HCT116 (cell line): ENCODE data around the gene MTM1. TPM values are rescaled to one million over a fixed set of nuclear protein-coding genes. Genes with fewer than 3 reads are reported as not detected.

ENCODE experiments used
- ATAC-seq: fragments of 200-7000 bp; cut with Tn5 transposase; 2 replicates; pipeline ENCODE4 v1.9.1; 2020; ENCODE audit warnings: mild to moderate bottlenecking, moderate library complexity
- BruUV-seq: library from RNA; stranded (reverse); fragments of 400-500 nt; replicated peaks from 2 replicates; lab custom pipeline; 2021; lab: Mats Ljungman, UMichigan
- CTCF ChIA-PET: fragments of 300-600 bp; sonication (Branson Sonifier 250); formaldehyde crosslinking; loops from one replicate; lab custom pipeline; 2021; ENCODE audit warnings: antibody characterized with exemption; lab: Charles Lee
- POLR2A ChIA-PET: fragments of 300-600, 350-600 bp; sonication (Branson Sonifier 250); formaldehyde crosslinking; loops from one replicate; lab custom pipeline; 2021; ENCODE audit warnings: antibody characterized with exemption; lab: Charles Lee
- RAD21 ChIA-PET, 2 experiments: fragments of 300-600 bp; sonication (Branson Sonifier 250); formaldehyde crosslinking; loops; one replicate each; lab custom pipeline; 2023; ENCODE audit warnings: low total read pairs in 2 of 2; ENCODE audit not compliant: uncharacterized antibody in 2 of 2, unreplicated experiment in 2 of 2, low non-redundant PET in 1 of 2; lab: Charles Lee
- DNase-seq: peaks from one replicate; pipeline ENCODE4 v3.0.0-alpha.2; 2010; ENCODE audit warnings: low read depth, low spot score
- H2AFZ ChIP-seq: fragments of 200-600 bp; shearing (Covaris generic), sonication (generic); 2 replicates; pipeline ENCODE4 v1.6.1; 2017; ENCODE audit warnings: low read depth, mixed run types, mixed read lengths, antibody characterized with exemption, low read length; ENCODE audit not compliant: poor library complexity, severe bottlenecking
- H3K27ac ChIP-seq: 2 replicates; pipeline ENCODE4 v1.5.1; 2012; ENCODE audit warnings: low read depth, low read length
- H3K27me3 ChIP-seq: fragments of 200-600 bp; sonication (generic); 2 replicates; pipeline ENCODE4 v1.6.1; 2016; ENCODE audit warnings: mixed run types, low read length, mixed read lengths; ENCODE audit not compliant: insufficient read depth
- H3K36me3 ChIP-seq, 2 experiments: fragments of 200-500 bp in 1 of 2; fragments of 200-600 bp in 1 of 2; sonication (Bioruptor generic) in 1 of 2; sonication (generic) in 1 of 2; 2 replicates each; pipeline versions ENCODE4 v1.5.1 to v1.6.1; 2014 to 2016; ENCODE audit warnings: low read length in 2 of 2, inconsistent platforms in 1 of 2, mixed read lengths in 1 of 2, mixed run types in 1 of 2; ENCODE audit not compliant: insufficient read depth in 2 of 2, control insufficient read depth in 1 of 2
- H3K4me1 ChIP-seq, 2 experiments: fragments of 200-600 bp in 1 of 2; sonication (generic) in 1 of 2; 2 replicates each; pipeline versions ENCODE4 v1.5.1 to v1.6.1; 2012 to 2017; ENCODE audit warnings: low read length in 2 of 2, inconsistent platforms in 1 of 2, mild to moderate bottlenecking in 1 of 2, mixed read lengths in 1 of 2, mixed run types in 1 of 2, moderate library complexity in 1 of 2; ENCODE audit not compliant: insufficient read depth in 2 of 2, control insufficient read depth in 1 of 2
- H3K4me2 ChIP-seq: fragments of 200-600 bp; sonication (generic); 2 replicates; pipeline ENCODE4 v1.6.1; 2017; ENCODE audit warnings: mixed run types, low read length, mixed read lengths
- H3K4me3 ChIP-seq, 2 experiments: fragments of 200-600 bp in 1 of 2; sonication (generic) in 1 of 2; replicated peaks in 1 of 2; 2 replicates each; pipeline ENCODE4 v1.5.1; 2011 to 2016; ENCODE audit warnings: low read length in 2 of 2, control low read depth in 1 of 2, low read depth in 1 of 2, mild to moderate bottlenecking in 1 of 2, mixed read lengths in 1 of 2, mixed run types in 1 of 2
- H3K79me2 ChIP-seq: fragments of 200-600 bp; sonication (generic); 2 replicates; pipeline ENCODE4 v1.6.1; 2017; ENCODE audit warnings: mild to moderate bottlenecking, mixed run types, low read length, moderate library complexity, mixed read lengths; ENCODE audit not compliant: insufficient read depth
- H3K9ac ChIP-seq: fragments of 200-600 bp; sonication (generic); 2 replicates; pipeline ENCODE4 v1.6.1; 2016; ENCODE audit warnings: low read length, mixed read lengths
- H3K9me2 ChIP-seq: fragments of 200-600 bp; sonication (generic), shearing (Covaris generic); 2 replicates; pipeline ENCODE4 v1.6.1; 2017; ENCODE audit warnings: mixed run types, mild to moderate bottlenecking, moderate library complexity; ENCODE audit not compliant: insufficient read depth
- H3K9me3 ChIP-seq, 2 experiments: fragments of 200-500 bp in 1 of 2; fragments of 200-600 bp in 1 of 2; sonication (Bioruptor generic) in 1 of 2; sonication (generic) in 1 of 2; 2 replicates each; pipeline ENCODE4 v1.6.1; 2014 to 2017; ENCODE audit warnings: low read length in 2 of 2, mixed read lengths in 2 of 2, inconsistent platforms in 1 of 2, low read depth in 1 of 2, mild to moderate bottlenecking in 1 of 2, mixed run types in 1 of 2, moderate library complexity in 1 of 2; ENCODE audit not compliant: control insufficient read depth in 1 of 2, insufficient read depth in 1 of 2
- H4K20me1 ChIP-seq: fragments of 200-600 bp; sonication (generic), shearing (Covaris generic); 2 replicates; pipeline ENCODE4 v1.6.1; 2017; ENCODE audit warnings: mixed run types, mild to moderate bottlenecking, moderate library complexity; ENCODE audit not compliant: insufficient read depth
- CBX3 ChIP-seq: IDR thresholded peaks from 2 replicates; pipeline ENCODE4 v1.6.1; 2012; ENCODE audit warnings: low read depth
- EGR1 ChIP-seq: IDR thresholded peaks from 2 replicates; pipeline ENCODE4 v1.6.1; 2012; ENCODE audit warnings: low read depth
- ELF1 ChIP-seq: IDR thresholded peaks from 2 replicates; pipeline ENCODE4 v1.6.1; 2012; ENCODE audit warnings: low read depth, borderline replicate concordance
- EZH2 ChIP-seq: fragments of 200-600 bp; sonication (generic); IDR thresholded peaks from 2 replicates; pipeline ENCODE4 v1.6.1; 2017; ENCODE audit warnings: antibody characterized with exemption, mixed run types
- JUND ChIP-seq: IDR thresholded peaks from 2 replicates; pipeline ENCODE4 v1.6.1; 2012
- SIN3A ChIP-seq: IDR thresholded peaks from 2 replicates; pipeline ENCODE4 v1.6.1; 2012; ENCODE audit warnings: low read depth
- TCF7L2 ChIP-seq: IDR thresholded peaks from 2 replicates; pipeline ENCODE4 v1.7.0; 2011; ENCODE audit warnings: borderline replicate concordance, inconsistent platforms; ENCODE audit not compliant: insufficient read depth, insufficient read length; ENCODE audit errors: extremely low read depth
- intact Hi-C: fragments of 100-400 bp; cut with micrococcal nuclease; formaldehyde crosslinking; loops from 2 replicates; pipeline ENCODE4 v1.10.0; 2022
- total RNA-seq: library from RNA; stranded (reverse); gene quantifications from one replicate; pipeline ENCODE4 v1.2.1, GENCODE V29; 2021; ENCODE audit not compliant: unreplicated experiment
- TF ChIP-seq, protein P1 (sequence below): IDR thresholded peaks from 2 replicates; pipeline ENCODE4 v1.6.1; 2012
- TF ChIP-seq, protein P2 (sequence below): IDR thresholded peaks from 2 replicates; pipeline ENCODE4 v1.6.1; 2012
- TF ChIP-seq, protein P3 (sequence below), 3 experiments: fragments of 200-600 bp in 1 of 3; sonication (generic) in 1 of 3; IDR thresholded peaks in 2 of 3; conservative IDR thresholded peaks in 1 of 3; 2 replicates each; pipeline ENCODE4 v1.5.1; 2012 to 2017; ENCODE audit warnings: low read depth in 2 of 3, low read length in 2 of 3, antibody characterized with exemption in 1 of 3, borderline replicate concordance in 1 of 3, control low read depth in 1 of 3, mild to moderate bottlenecking in 1 of 3, mixed read lengths in 1 of 3, mixed run types in 1 of 3, moderate library complexity in 1 of 3; ENCODE audit not compliant: insufficient read depth in 1 of 3
- TF ChIP-seq, protein P4 (sequence below): IDR thresholded peaks from 2 replicates; pipeline ENCODE4 v1.6.1; 2011; ENCODE audit warnings: mild to moderate bottlenecking, low read length, moderate library complexity; ENCODE audit not compliant: insufficient replicate concordance; ENCODE audit errors: extremely low read depth

Gene MTM1
- total RNA-seq, 1 experiment from 2014 or later, result 6.5 TPM

DNA sequence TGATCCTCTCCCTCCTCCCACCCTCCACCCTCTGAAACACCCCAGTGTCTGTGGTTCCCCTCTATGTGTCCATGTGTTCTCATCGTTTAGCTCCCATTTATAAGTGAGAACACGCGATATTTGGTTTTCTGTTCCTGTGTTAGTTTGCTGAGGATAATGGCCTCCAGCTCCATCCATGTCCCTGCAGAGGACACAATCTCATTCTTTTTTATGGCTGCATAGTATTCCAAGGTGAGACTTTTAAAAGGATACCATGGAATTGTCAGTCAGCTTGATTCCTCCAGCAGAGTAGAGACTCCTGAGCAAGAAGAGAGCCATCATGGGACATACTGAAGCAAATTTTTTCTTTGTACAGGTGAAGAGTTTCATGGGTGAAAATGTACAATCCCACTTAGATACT is 38.8 kb upstream of the MTM1 start (continued):
- TF ChIP-seq, protein P1, sequence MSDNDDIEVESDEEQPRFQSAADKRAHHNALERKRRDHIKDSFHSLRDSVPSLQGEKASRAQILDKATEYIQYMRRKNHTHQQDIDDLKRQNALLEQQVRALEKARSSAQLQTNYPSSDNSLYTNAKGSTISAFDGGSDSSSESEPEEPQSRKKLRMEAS, result no peak
- TF ChIP-seq, all 23 proteins: peak for 0

DNA sequence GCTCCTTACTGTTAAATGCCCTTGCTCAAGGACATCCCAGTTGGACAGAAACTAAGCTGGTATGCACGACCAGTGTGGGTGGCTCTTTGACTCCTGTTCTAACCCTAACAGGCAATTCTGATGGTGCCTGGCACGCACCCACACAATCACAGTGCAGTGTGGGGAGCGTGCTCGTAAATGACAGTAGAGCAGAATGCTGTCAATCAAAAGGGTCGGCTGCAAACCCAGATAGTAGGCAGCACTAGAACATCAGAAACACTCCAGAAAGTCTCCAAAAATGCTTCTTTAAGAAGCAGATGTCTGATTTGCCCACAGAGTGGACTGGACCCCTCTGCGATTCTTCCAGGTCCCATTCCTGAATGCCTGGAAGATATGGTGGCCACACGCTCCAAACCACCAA is 37.6 kb upstream of the MTM1 start:
- H3K4me1 ChIP-seq, result peaks cover 0 to 8% of the 10 kb centered on the region in 2 experiments; a peak in 2 of 4 replicates
- no TSS peak for BruUV-seq
- no peak for ATAC-seq
- H3K27ac ChIP-seq, result no peak overlapping the region
- ChIA-PET CTCF (no interaction called here), RAD21 (no interaction called here), POLR2A (no interaction called here)
- H4K20me1 ChIP-seq, result no peaks in the 10 kb centered on the region
- no peak overlapping the region for H3K4me2 ChIP-seq
- no peak overlapping the region for H3K9ac ChIP-seq
- H2AFZ ChIP-seq, result no peak overlapping the region
- DNase-seq, result no peak
- H3K27me3 ChIP-seq, result no peaks in the 10 kb centered on the region
- H3K4me3 ChIP-seq, result no peak overlapping the region
- H3K79me2 ChIP-seq, result no peaks in the 10 kb centered on the region
- intact Hi-C loops, result no loop called here
- TF ChIP-seq CBX3 (no peak), JUND (no peak), SIN3A (no peak), TCF7L2 (no peak), EZH2 (no peak), ELF1 (no peak), EGR1 (no peak)
- TF ChIP-seq, protein P2, sequence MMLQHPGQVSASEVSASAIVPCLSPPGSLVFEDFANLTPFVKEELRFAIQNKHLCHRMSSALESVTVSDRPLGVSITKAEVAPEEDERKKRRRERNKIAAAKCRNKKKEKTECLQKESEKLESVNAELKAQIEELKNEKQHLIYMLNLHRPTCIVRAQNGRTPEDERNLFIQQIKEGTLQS, result no peak
- TF ChIP-seq, protein P3, sequence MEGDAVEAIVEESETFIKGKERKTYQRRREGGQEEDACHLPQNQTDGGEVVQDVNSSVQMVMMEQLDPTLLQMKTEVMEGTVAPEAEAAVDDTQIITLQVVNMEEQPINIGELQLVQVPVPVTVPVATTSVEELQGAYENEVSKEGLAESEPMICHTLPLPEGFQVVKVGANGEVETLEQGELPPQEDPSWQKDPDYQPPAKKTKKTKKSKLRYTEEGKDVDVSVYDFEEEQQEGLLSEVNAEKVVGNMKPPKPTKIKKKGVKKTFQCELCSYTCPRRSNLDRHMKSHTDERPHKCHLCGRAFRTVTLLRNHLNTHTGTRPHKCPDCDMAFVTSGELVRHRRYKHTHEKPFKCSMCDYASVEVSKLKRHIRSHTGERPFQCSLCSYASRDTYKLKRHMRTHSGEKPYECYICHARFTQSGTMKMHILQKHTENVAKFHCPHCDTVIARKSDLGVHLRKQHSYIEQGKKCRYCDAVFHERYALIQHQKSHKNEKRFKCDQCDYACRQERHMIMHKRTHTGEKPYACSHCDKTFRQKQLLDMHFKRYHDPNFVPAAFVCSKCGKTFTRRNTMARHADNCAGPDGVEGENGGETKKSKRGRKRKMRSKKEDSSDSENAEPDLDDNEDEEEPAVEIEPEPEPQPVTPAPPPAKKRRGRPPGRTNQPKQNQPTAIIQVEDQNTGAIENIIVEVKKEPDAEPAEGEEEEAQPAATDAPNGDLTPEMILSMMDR (IDR thresholded peaks at IDR 0.05 in 2 of 3, conservative IDR thresholded peaks at IDR 0.05 in 1 of 3; ENCODE audit: borderline replicate concordance in 1 of 3, insufficient read depth in 1 of 3, low read depth in 2 of 3, low read length in 2 of 3), result no peak
- TF ChIP-seq, protein P1, result no peak
- TF ChIP-seq, protein P4, sequence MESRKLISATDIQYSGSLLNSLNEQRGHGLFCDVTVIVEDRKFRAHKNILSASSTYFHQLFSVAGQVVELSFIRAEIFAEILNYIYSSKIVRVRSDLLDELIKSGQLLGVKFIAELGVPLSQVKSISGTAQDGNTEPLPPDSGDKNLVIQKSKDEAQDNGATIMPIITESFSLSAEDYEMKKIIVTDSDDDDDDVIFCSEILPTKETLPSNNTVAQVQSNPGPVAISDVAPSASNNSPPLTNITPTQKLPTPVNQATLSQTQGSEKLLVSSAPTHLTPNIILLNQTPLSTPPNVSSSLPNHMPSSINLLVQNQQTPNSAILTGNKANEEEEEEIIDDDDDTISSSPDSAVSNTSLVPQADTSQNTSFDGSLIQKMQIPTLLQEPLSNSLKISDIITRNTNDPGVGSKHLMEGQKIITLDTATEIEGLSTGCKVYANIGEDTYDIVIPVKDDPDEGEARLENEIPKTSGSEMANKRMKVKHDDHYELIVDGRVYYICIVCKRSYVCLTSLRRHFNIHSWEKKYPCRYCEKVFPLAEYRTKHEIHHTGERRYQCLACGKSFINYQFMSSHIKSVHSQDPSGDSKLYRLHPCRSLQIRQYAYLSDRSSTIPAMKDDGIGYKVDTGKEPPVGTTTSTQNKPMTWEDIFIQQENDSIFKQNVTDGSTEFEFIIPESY, result no peak
- H3K9me2 ChIP-seq, result no peaks in the 10 kb centered on the region
- no peaks in the 10 kb centered on the region for H3K9me3 ChIP-seq
- H3K36me3 ChIP-seq, result no peaks in the 10 kb centered on the region
